LHCN-M2 (cell line): ENCODE measurements around the gene SLC38A10. TPM values are rescaled to one million over a fixed set of nuclear protein-coding genes. Genes with fewer than 3 reads are reported as not detected.
"Not testable (repeated sequence)": the region's sequence is repeated elsewhere in the genome, so short reads cannot be mapped to it uniquely, and the experiment has no call there.

Experiments
- DNase-seq: peaks from one replicate; pipeline ENCODE4 v3.0.0-alpha.2; 2012; ENCODE audit warnings: low read depth
- total RNA-seq: library from RNA; depleted of rRNA; stranded (reverse); fragments of >200 nt; gene quantifications from 2 replicates; pipeline ENCODE4 v1.2.3, GENCODE V29; 2014

The SLC38A10 gene
- total RNA-seq, 1 experiment from 2014 or later, result 81.5 TPM

- DNase-seq, result no peak
These were observed 17.7 kb upstream of the SLC38A10 start for GRCh38 chr17:81312624-81313325.

DNA sequence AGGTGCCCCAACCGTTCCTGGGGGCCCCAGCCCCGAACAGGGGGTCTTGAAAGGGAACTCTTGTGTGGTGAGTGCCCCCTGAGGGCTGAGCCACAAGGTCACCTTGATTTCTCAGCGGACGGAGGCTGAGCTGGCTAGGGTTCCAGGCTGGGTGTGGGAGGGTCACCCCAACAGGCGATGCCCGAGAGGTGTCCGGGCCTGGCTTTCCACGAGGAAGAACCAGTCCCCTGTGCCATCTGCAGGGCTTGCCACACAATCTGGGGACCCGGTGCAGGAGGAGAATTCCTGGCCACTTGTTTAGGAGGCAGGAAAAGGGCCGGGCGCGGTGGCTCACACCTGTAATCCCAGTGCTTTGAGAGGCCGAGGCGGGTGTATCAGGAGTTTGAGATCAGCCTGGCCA is 16.8 kb upstream of the SLC38A10 start:
- DNase-seq, result no peak

DNA sequence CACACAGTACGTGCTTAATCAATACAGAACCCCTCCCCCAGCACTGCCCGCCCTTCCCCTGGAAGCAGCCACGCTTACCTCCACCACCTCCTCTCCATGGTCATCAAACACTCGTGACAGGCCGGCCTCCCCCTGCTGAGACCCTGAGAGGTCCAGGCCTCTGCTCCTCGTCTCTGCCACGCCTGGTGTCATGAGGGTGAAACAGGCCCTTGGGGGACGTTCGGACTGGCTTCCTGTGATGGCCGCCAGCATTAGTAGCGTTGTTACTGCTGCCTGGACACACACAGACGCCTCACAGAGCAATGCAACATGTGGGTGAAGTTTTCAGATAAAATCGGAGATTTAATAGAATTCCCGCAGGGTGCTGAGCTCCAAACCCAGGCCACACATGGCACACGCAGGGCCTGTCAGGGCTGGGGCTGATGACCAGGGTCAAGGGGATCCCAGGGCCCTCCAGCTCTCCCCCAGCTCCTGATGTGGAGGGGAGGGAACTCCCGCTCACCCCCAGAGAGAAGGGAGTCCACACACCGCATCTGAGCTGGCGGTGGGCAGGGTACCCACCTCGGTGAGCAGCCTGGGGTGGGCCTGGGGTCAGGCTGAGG is 15.9 kb upstream of the SLC38A10 start:
- DNase-seq, result no peak

DNA sequence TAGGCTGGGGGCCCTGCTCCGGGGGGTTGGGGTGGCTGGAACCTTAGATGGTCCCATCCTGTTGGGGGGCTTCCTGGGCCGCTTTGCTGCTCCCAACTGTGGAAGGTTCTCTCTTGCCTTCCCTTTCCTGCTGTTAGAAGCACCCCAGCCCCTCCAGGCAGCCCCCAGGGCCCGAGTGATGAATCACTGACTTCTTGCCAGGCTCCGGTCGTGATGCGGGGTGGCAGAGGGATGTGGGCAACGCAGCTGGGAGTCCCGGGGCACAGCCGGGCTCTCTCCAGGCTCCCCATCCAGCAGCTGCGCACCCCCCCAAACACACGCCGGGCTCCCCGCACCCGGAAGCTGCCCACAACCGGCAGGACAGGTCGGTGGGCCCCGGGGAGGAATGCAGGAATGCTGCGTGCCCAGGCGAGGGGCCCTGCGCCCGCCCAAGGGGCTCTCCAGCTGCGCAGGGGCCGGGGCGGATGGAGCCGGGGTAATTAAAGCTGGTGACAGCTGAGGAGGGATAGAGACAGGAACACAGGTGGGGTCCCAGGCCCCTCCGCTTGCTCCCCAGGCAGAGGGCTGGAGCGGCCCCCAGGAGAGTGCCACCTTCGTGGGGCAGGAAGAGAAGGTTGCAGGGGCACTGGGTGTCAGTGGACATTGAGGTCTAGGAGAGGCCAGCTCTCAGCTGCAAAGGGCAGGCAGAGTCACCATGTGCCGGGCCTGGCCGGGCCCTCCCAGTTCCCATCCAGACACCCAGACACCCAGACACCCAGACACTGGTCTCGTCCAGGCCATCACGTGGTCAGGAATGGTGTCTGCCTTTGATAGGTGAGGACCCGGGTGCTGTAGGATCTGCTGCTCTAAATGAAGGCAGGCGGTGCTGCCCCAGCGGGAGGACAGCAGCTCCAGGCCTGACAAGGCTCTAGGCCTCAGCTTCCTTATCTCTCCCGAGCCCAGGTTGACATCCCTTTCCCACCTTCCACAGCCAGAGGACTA is 15.0 kb upstream of the SLC38A10 start:
- no peak for DNase-seq

GRCh38 chr17:81309140-81309858 is 14.2 kb upstream of the SLC38A10 start:
- DNase-seq, result peak; percentile 64

DNA sequence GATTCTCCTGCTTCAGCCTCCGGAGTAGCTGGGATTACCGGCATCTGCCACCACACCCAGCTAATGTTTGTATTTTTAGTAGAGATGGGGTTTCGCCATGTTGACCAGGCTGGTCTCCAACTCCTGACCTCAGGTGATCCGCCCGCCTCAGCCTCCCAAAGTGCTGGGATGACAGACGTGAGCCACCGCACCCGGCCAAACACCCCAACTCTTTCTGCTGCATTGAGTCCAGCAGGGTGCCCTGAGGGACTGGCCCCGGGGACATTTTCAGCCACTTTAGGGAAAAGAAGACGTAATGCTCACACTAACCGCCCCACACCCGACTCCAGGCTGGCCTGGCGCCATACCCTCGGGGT is 13.7 kb upstream of the SLC38A10 start:
- not testable (repeated sequence) for DNase-seq

DNA sequence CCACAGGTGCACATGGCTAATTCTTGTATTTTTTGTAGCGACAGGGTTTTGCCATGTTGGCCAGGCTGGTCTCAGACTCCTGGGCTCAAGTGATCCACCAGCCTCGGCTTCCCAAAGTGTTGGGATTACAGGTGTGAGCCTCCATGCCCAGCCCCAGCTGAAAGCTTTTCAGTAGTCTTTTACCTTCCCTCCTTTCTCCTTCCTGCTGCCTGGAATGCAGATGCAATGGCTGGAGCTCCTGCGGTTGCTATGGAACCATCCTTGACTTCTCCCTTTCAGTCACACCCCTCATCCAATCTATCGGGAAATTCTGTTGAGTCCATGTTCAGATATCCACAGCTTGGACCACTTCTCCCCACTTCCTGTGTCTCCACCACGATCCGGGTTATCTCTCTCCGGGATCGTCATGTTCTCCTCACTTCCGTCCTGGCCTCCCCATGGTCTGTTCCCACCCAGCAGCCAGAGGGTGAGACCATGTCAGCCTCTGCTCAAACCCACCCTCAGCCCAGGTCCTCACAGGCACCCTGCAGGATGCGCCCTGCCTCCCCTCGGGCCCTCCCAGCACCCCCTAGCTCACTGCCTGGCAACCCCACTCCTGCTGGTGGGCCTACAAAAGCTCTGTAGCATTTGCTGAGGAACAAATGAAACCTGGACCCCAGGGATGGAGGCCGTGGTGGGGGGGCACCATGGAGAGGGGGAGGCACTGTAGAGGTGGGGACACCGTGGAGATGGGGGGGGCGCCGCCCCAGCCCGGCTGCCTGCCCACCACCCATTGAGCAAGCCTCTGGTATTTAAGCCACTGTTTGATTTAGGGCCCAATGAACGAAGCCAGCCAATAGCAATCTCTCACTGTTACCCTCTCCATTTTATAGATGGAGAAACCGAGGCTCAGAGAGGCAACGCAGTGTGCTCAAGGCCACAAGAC is 12.8 kb upstream of the SLC38A10 start:
- no peak for DNase-seq

DNA sequence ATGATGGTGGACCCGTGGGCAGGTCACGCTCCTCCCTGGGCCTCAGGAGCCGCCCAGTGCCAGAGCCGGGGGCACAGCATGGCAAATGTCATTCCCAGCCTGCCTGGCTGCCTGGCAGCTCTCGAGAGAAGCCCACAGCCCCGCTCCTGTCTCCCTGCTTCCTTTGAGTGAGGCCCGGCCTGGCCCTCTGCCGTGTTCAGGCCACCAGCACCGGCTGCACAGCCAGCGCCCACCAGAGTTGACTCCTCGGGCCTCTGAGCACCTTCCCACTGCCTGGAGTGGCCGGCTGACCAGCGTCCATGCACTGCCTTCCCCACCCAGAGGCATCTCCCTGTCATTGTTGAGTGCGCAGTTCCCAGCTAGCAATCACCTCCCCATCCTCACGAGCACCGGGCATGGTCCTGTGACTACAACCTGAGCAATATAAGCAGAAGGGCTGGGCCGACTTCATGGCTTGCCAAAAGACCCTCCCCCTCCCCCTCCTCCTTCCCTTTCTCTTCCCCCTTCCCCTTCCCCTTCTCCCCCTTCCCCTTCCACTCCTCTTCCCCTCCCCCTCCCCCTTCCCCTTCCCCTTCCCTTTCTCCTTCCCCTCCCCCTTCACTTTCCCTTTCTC is 11.9 kb upstream of the SLC38A10 start:
- no peak for DNase-seq

GRCh38 chr17:81306491-81306890 is 11.4 kb upstream of the SLC38A10 start:
- no peak for DNase-seq

- no peak for DNase-seq
These were observed 10.0 kb upstream of the SLC38A10 start for GRCh38 chr17:81305051-81305630.

DNA sequence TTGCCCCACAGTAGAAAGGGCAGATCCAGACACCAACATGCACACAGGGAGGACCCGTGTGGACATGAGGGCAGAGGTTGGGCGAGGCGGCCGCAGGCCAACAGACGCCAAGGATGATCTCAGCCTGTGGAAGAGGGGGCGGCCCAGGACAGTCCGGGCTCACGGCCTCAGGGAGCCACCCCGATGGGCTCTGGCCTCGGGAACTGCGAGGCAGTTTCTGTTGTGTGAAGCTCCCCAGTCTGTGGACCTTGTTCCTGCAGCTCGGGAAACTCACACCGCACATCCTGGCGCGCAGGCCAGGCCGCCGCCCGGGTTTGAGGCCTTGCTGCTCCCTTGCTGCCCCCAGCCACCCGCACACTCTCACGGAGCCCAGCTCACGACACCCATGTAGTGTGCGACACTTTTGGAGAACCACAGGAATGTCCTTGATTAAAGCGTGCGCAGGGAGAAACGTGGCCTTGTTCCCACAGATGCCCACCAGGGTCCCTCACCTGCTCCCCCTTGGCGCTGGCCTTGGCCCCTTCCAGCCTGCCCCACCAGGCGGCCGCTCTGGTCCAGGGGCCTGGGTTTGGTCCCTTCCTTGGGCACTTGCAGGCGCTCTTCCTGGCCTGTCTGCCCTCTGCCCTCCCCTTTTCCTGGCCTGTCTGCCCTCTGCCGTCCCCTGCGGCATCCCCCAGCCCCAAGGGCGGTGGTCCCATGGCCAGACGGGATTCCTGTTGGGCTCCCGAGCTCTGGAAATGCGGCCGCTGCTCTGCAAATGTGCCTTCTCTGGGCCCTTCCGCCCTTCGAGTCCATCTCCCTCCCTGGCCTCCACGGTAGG is 9.3 kb upstream of the SLC38A10 start:
- no peak for DNase-seq

GRCh38 chr17:81303385-81303784 is 8.3 kb upstream of the SLC38A10 start:
- DNase-seq, result no peak

DNA sequence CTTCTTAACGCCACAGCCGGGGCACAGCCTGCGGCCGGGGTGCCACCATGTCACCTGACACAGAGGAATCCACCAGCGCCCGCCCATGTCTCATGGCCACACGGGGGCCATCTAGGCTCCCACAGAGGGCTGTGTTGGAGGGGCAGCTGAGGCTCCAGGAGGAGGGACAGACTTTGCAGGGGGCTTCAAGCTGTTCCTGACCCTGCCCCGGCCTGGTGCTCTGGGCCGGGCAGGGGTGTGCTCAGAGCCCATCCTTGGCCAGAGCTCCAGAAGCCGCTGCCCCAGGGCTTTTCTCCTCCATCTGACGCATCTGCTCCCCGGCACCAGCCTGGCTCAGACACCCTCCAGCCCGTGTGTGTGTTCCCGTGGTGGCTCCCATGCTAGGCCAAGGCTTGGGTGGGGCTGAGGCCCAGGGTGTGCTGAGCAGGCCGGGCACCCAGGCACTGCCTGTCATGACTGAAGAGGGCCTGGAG is 7.8 kb upstream of the SLC38A10 start:
- DNase-seq, result no peak

GRCh38 chr17:81302324-81302723 is 7.2 kb upstream of the SLC38A10 start:
- no peak for DNase-seq

- DNase-seq, result no peak
These were observed 6.4 kb upstream of the SLC38A10 start for GRCh38 chr17:81301195-81302144.

- no peak for DNase-seq
These were observed 5.6 kb upstream of the SLC38A10 start for GRCh38 chr17:81300586-81301155.
